GM10248 (cell line): ENCODE measurements around the gene OR8B3.

Experiments used
- CTCF ChIA-PET: fragments of 300-600 bp; sonication (Branson Sonifier 250); formaldehyde crosslinking; extraction: SDS; loops from one replicate; lab custom pipeline; 2021; ENCODE audit warnings: antibody characterized with exemption; lab: Yijun Ruan, JAX
- POLR2A ChIA-PET: fragments of 350-650 bp; sonication (Branson Sonifier 250); formaldehyde crosslinking; extraction: SDS; loops from one replicate; lab custom pipeline; 2020; ENCODE audit warnings: antibody characterized with exemption; lab: Yijun Ruan, JAX
- DNase-seq: peaks from one replicate; pipeline ENCODE4 v3.0.0; 2012; ENCODE audit errors: extremely low spot score
- TF ChIP-seq, protein P1 (sequence below): IDR thresholded peaks from 2 replicates; pipeline ENCODE4 v1.5.1; 2012; ENCODE audit warnings: mild to moderate bottlenecking, low read depth; ENCODE audit errors: extremely low read depth, missing control alignments, control extremely low read depth

Gene OR8B3

DNA sequence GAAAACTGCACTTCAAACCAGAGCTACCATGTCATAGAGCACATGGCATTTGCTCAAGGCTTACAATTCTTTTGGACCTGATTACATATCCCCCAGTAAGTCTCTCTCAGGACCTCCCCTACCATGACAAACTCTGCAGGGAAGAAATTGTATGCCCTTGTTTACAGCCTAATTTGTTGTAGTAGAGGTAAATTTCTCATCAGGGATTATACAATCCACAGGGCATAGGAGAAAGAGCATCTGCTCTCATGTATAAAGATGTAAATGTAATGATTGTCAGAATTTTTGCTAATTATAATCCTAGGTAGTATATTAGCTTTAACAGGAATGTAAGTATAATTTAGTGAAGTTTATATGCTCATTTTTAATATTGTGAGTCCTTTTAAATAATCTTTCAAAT lies at the start of gene OR8B3:
Gene OR8B3, minus strand, starts transcription at position 101 of the 400 bp plus-strand sequence. CDS start 1,673 bp downstream, outside the sequence.
- ChIA-PET POLR2A (no interaction called here), CTCF (no interaction called here)
- TF ChIP-seq, protein P1, sequence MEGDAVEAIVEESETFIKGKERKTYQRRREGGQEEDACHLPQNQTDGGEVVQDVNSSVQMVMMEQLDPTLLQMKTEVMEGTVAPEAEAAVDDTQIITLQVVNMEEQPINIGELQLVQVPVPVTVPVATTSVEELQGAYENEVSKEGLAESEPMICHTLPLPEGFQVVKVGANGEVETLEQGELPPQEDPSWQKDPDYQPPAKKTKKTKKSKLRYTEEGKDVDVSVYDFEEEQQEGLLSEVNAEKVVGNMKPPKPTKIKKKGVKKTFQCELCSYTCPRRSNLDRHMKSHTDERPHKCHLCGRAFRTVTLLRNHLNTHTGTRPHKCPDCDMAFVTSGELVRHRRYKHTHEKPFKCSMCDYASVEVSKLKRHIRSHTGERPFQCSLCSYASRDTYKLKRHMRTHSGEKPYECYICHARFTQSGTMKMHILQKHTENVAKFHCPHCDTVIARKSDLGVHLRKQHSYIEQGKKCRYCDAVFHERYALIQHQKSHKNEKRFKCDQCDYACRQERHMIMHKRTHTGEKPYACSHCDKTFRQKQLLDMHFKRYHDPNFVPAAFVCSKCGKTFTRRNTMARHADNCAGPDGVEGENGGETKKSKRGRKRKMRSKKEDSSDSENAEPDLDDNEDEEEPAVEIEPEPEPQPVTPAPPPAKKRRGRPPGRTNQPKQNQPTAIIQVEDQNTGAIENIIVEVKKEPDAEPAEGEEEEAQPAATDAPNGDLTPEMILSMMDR = no peak
- DNase-seq = no peak

- DNase-seq = no peak
- ChIA-PET POLR2A (no interaction called here), CTCF (interaction anchor here (0.8 to 1.4 kb wide), 3 partner anchors 12 to 22 kb away, joined by 3 read pairs; partner anchors contain the start of gene OR8B4)
- TF ChIP-seq, protein P1 = no peak
These were observed 48.1 kb upstream of the OR8B3 start for GRCh38 chr11:124446916-124447315.

GRCh38 chr11:124445646-124446150 lies 46.9 kb upstream of the OR8B3 start, which contains the start of gene OR8B8:
OR8B8 (minus strand) TSS chr11:124445696; CDS start chr11:124441085, 4,611 bp downstream.
- ChIA-PET CTCF (interaction anchor here (1.1 kb wide), 1 partner anchor 14 kb away, joined by 3 read pairs; no protein-coding TSS in a partner anchor), POLR2A (no interaction called here)
- no peak for DNase-seq
- TF ChIP-seq, protein P1 = no peak

- POLR2A ChIA-PET = no interaction called here
- CTCF ChIA-PET = interaction anchor here (1.0 to 1.3 kb wide), 3 partner anchors 8 to 13 kb away, joined by 3 to 4 read pairs (median 4); no protein-coding TSS in a partner anchor
- DNase-seq = no peak
- TF ChIP-seq, protein P1 = no peak
These were observed 44.0 kb upstream of the OR8B3 start for GRCh38 chr11:124442847-124443246.

GRCh38 chr11:124442442-124442841 lies 43.6 kb upstream of the OR8B3 start:
- ChIA-PET CTCF (interaction anchor here (1.0 to 1.3 kb wide), 3 partner anchors 9 to 12 kb away, joined by 3 to 4 read pairs (median 4); no protein-coding TSS in a partner anchor), POLR2A (no interaction called here)
- TF ChIP-seq, protein P1 = no peak
- no peak for DNase-seq

- POLR2A ChIA-PET = interaction anchor here (0.6 kb wide), 1 partner anchor 1144 kb away, joined by 3 read pairs; no protein-coding TSS in a partner anchor
- TF ChIP-seq, protein P1 = no peak
- CTCF ChIA-PET = interaction anchor here (1.3 kb wide), 1 partner anchor 9 kb away, joined by 4 read pairs; no protein-coding TSS in a partner anchor
- no peak for DNase-seq
These were observed 42.7 kb upstream of the OR8B3 start for GRCh38 chr11:124441519-124441918.
